Measurements from ENCODE around the gene ARV1. TPM values are rescaled to one million over a fixed set of nuclear protein-coding genes. Genes with fewer than 3 reads are reported as not detected.

ARV1 gene
- total and polyA plus RNA-seq, 10 donors, result 11.8 to 31.6 (median 18.2) TPM

GRCh38 chr1:230936475-230936874 lies 42.4 kb upstream of the ARV1 start:
- intact Hi-C loops (cut with DNase I; ENCODE audit: low total_unique reads), result no loop called here
- 78 to 93% (median 81%) methylated on average over 5 of the region's 5 CpGs for WGBS, 5 donors
- no peak for TF ChIP-seq POLR2A (IDR thresholded peaks at IDR 0.05)
- TF ChIP-seq CTCF (IDR thresholded peaks at IDR 0.05 in 8 of 11, conservative IDR thresholded peaks at IDR 0.05 in 3 of 11), result no peak
- TF ChIP-seq POLR2AphosphoS5 (IDR thresholded peaks at IDR 0.05), result no peak

GRCh38 chr1:230937371-230937770 lies 41.5 kb upstream of the ARV1 start:
- peaks cover 0 to 10% (median 0%) of the 10 kb centered on the region in 6 donors for H3K4me1 ChIP-seq
- H3K27me3 ChIP-seq (replicated peaks in 1 of 7), result no peaks in the 10 kb centered on the region
- intact Hi-C loops (cut with DNase I; ENCODE audit: low total_unique reads), result no loop called here
- no peaks in the 10 kb centered on the region for H3K9me3 ChIP-seq
- DNase-seq, result no peak
- WGBS, 5 donors, result 83 to 92% (median 87%) methylated on average over 2 of the region's 2 CpGs
- no peak overlapping the region for H3K4me3 ChIP-seq
- H3K36me3 ChIP-seq, result peaks cover 0 to 81% (median 11%) of the 10 kb centered on the region in 6 donors
- no peak overlapping the region for H3K27ac ChIP-seq
- TF ChIP-seq CTCF (IDR thresholded peaks at IDR 0.05 in 8 of 11, conservative IDR thresholded peaks at IDR 0.05 in 3 of 11) (no peak), POLR2A (IDR thresholded peaks at IDR 0.05) (no peak)

More at GRCh38 chr1:230936475-230936874, 42.4 kb upstream of the ARV1 start:
- H3K36me3 ChIP-seq, result peaks cover 0 to 90% (median 16%) of the 10 kb centered on the region in 6 donors
- no peaks in the 10 kb centered on the region for H3K27me3 ChIP-seq (replicated peaks in 1 of 7)
- no peak for DNase-seq
- no peak overlapping the region for H3K4me3 ChIP-seq
- H3K9me3 ChIP-seq, result no peaks in the 10 kb centered on the region
- peaks cover 0 to 10% (median 0%) of the 10 kb centered on the region in 6 donors for H3K4me1 ChIP-seq
- H3K27ac ChIP-seq, result no peak overlapping the region

- Histone ChIP-seq H3K27ac (no peak overlapping the region), H3K9me3 (no peaks in the 10 kb centered on the region), H3K27me3 (replicated peaks in 1 of 7) (no peaks in the 10 kb centered on the region), H3K36me3 (peaks cover 0 to 79% (median 11%) of the 10 kb centered on the region in 6 donors), H3K4me3 (no peak overlapping the region), H3K4me1 (peaks cover 0 to 10% (median 0%) of the 10 kb centered on the region in 6 donors)
- TF ChIP-seq POLR2A (IDR thresholded peaks at IDR 0.05), result no peak
- TF ChIP-seq CTCF (IDR thresholded peaks at IDR 0.05 in 8 of 11, conservative IDR thresholded peaks at IDR 0.05 in 3 of 11), result no peak
- TF ChIP-seq POLR2AphosphoS5 (IDR thresholded peaks at IDR 0.05), result no peak
- WGBS, 5 donors, result 83 to 90% (median 88%) methylated on average over 2 of the region's 2 CpGs
- DNase-seq, result no peak
- intact Hi-C loops (cut with DNase I; ENCODE audit: low total_unique reads), result no loop called here
Measured at GRCh38 chr1:230938924-230939368, 39.9 kb upstream of the ARV1 start.

- DNase-seq, result no peak
- no peak overlapping the region for H3K4me3 ChIP-seq
- TF ChIP-seq POLR2A (IDR thresholded peaks at IDR 0.05) (no peak), CTCF (IDR thresholded peaks at IDR 0.05 in 8 of 11, conservative IDR thresholded peaks at IDR 0.05 in 3 of 11) (no peak), POLR2AphosphoS5 (IDR thresholded peaks at IDR 0.05) (no peak)
- H3K9me3 ChIP-seq, result no peaks in the 10 kb centered on the region
- H3K27ac ChIP-seq, result peak overlapping the region in 3 of 8 donors; percentile 2 to 28 (median 17)
- WGBS, 5 donors, result 84 to 92% (median 88%) methylated on average over 4 of the region's 4 CpGs
- H3K36me3 ChIP-seq, result peaks cover 0 to 80% (median 15%) of the 10 kb centered on the region in 6 donors
- H3K27me3 ChIP-seq (replicated peaks in 1 of 7), result no peaks in the 10 kb centered on the region
- intact Hi-C loops (cut with DNase I; ENCODE audit: low total_unique reads), result no loop called here
- H3K4me1 ChIP-seq, result peaks cover 0 to 10% (median 0%) of the 10 kb centered on the region in 6 donors
Measured at GRCh38 chr1:230939806-230940489, 38.9 kb upstream of the ARV1 start.
